Fibroblast of lung (primary cell): ENCODE measurements around the gene RPS6KA2. TPM values are rescaled to one million over a fixed set of nuclear protein-coding genes. Genes with fewer than 3 reads are reported as not detected.

Source experiments
- DNase-seq, 2 donors: peaks; one replicate each; pipeline versions ENCODE4 v3.0.0 to v3.0.0-alpha.2; 2010; ENCODE audit warnings: low read depth in 2 of 2
- H2AFZ ChIP-seq: 2 replicates; pipeline ENCODE4 v1.5.1; 2012; ENCODE audit warnings: low read length, control low read depth, inconsistent platforms
- H3K27ac ChIP-seq: 2 replicates; pipeline ENCODE4 v1.5.1; 2011; ENCODE audit warnings: low read length, control low read depth; ENCODE audit not compliant: insufficient read depth
- H3K27me3 ChIP-seq: 2 replicates; pipeline ENCODE4 v1.5.1; 2011; ENCODE audit warnings: mild to moderate bottlenecking, low read length; ENCODE audit not compliant: control insufficient read depth, insufficient read depth
- H3K36me3 ChIP-seq: 2 replicates; pipeline ENCODE4 v1.5.1; 2011; ENCODE audit warnings: low read length; ENCODE audit not compliant: control insufficient read depth, insufficient read depth
- H3K4me1 ChIP-seq: 2 replicates; pipeline ENCODE4 v1.5.1; 2011; ENCODE audit warnings: low read length; ENCODE audit not compliant: control insufficient read depth, insufficient read depth; ENCODE audit errors: extremely low read depth
- H3K4me2 ChIP-seq: 2 replicates; pipeline ENCODE4 v1.5.1; 2011; ENCODE audit warnings: low read length, control low read depth; ENCODE audit not compliant: insufficient read depth; ENCODE audit errors: extremely low read depth
- H3K4me3 ChIP-seq, 4 experiments: fragments of 200-600 bp in 1 of 4; sonication (generic) in 1 of 4; replicated peaks in 1 of 4; 2 replicates each; pipeline ENCODE4 v1.5.1; 2011 to 2016; ENCODE audit warnings: low read length in 4 of 4, low read depth in 3 of 4, mild to moderate bottlenecking in 3 of 4, control low read depth in 2 of 4, inconsistent platforms in 1 of 4, mixed read lengths in 1 of 4; ENCODE audit not compliant: insufficient read depth in 1 of 4; ENCODE audit errors: control extremely low read depth in 1 of 4
- H3K79me2 ChIP-seq: 2 replicates; pipeline ENCODE4 v1.5.1; 2012; ENCODE audit warnings: mild to moderate bottlenecking, low read length, inconsistent platforms; ENCODE audit not compliant: control insufficient read depth, insufficient read depth
- H3K9ac ChIP-seq: 2 replicates; pipeline ENCODE4 v1.5.1; 2011; ENCODE audit warnings: mild to moderate bottlenecking, low read length, control low read depth; ENCODE audit not compliant: insufficient read depth
- H3K9me3 ChIP-seq: 2 replicates; pipeline ENCODE4 v1.5.1; 2012; ENCODE audit warnings: low read depth, low read length; ENCODE audit not compliant: control insufficient read depth, insufficient read depth
- H4K20me1 ChIP-seq: 2 replicates; pipeline ENCODE4 v1.5.1; 2011; ENCODE audit warnings: low read length; ENCODE audit not compliant: control insufficient read depth, insufficient read depth; ENCODE audit errors: extremely low read depth
- EZH2 ChIP-seq: IDR thresholded peaks from 2 replicates; pipeline ENCODE4 v1.5.1; 2012; ENCODE audit warnings: low read length, control low read depth, mild to moderate bottlenecking; ENCODE audit errors: missing control alignments
- polyA plus RNA-seq, 2 donors: library from polyadenylated mRNA; depleted of rRNA in 1 of 2; stranded (reverse) in 1 of 2; unstranded in 1 of 2; fragments of >200 nt; gene quantifications; 2 replicates each; pipeline ENCODE4 v1.2.1, GENCODE V29; 2011 to 2012; ENCODE audit warnings: missing spikeins in 1 of 2
- total RNA-seq: library from RNA; depleted of rRNA; stranded (reverse); fragments of >200 nt; gene quantifications from 2 replicates; pipeline ENCODE4 v1.2.1, GENCODE V29; 2014
- TF ChIP-seq, protein P1 (sequence below), 2 donors: IDR thresholded peaks in 1 of 2; conservative IDR thresholded peaks in 1 of 2; 1 replicate in 1 of 2; 2 replicates in 1 of 2; pipeline ENCODE4 v1.5.1; 2011 to 2012; ENCODE audit warnings: low read length in 2 of 2, control low read depth in 1 of 2, inconsistent platforms in 1 of 2, low read depth in 1 of 2, mild to moderate bottlenecking in 1 of 2

RPS6KA2 gene
- total and polyA plus RNA-seq, 2 donors (not counting 1 experiment from before 2014, with no cell fraction given), result 66.8 to 116 TPM

DNA sequence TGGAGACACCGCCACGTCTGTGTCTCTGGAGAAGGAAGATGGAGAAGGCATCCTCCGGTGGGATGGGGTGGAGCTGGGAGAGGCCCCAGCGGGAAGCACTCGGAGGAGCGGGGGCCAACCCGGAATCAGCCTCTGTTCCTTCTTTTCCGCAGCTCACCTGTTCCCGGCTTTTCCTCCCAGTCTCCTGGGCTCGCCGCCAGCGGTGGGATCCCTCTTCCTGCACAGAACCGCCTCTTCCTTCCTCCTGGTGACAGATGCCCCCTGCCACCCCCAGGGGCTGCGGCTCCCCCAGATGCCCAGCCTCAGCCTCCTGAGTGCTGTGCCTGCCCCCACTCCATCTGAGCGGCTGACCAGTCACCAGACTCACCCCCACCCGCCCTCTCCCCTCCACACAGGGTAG, 63.9 kb downstream of the RPS6KA2 start:
- H4K20me1 ChIP-seq, result no peaks in the 10 kb centered on the region
- H3K36me3 ChIP-seq, result no peaks in the 10 kb centered on the region
- TF ChIP-seq EZH2, result no peak
- TF ChIP-seq, protein P1, sequence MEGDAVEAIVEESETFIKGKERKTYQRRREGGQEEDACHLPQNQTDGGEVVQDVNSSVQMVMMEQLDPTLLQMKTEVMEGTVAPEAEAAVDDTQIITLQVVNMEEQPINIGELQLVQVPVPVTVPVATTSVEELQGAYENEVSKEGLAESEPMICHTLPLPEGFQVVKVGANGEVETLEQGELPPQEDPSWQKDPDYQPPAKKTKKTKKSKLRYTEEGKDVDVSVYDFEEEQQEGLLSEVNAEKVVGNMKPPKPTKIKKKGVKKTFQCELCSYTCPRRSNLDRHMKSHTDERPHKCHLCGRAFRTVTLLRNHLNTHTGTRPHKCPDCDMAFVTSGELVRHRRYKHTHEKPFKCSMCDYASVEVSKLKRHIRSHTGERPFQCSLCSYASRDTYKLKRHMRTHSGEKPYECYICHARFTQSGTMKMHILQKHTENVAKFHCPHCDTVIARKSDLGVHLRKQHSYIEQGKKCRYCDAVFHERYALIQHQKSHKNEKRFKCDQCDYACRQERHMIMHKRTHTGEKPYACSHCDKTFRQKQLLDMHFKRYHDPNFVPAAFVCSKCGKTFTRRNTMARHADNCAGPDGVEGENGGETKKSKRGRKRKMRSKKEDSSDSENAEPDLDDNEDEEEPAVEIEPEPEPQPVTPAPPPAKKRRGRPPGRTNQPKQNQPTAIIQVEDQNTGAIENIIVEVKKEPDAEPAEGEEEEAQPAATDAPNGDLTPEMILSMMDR (conservative IDR thresholded peaks at IDR 0.05 in 1 of 2, IDR thresholded peaks at IDR 0.05 in 1 of 2; ENCODE audit: low read depth in 1 of 2, low read length in 2 of 2), result no peak
- no peak overlapping the region for H3K9ac ChIP-seq
- H3K4me1 ChIP-seq, result peaks cover 33% of the 10 kb centered on the region
- no peak overlapping the region for H3K4me3 ChIP-seq
- H2AFZ ChIP-seq, result no peak overlapping the region
- H3K79me2 ChIP-seq, result peaks cover 6% of the 10 kb centered on the region
- no peaks in the 10 kb centered on the region for H3K27me3 ChIP-seq
- H3K4me2 ChIP-seq, result no peak overlapping the region
- no peaks in the 10 kb centered on the region for H3K9me3 ChIP-seq
- DNase-seq, result no peak
- no peak overlapping the region for H3K27ac ChIP-seq

DNA sequence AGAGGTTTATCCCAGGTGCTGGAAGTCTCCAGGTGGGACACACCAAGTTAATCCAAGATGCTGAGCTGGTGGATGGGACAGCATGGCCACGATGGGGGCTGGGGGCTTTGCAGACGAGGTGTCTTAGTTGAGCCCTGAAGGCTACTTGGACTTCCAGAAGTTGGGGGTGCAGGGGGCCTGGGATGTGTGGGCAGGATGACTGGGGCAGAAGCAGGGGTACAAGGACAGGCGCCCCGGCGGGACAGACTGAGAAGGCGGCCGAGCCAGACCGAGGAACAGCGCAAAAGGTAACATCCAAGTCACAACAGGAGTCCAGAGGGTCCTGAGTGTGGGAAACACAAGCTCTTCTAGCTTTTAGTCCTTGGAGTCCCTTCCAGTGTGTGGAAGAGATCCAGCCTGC, 64.3 kb downstream of the RPS6KA2 start:
- Histone ChIP-seq H3K27me3 (no peaks in the 10 kb centered on the region), H3K4me3 (no peak overlapping the region), H3K9ac (no peak overlapping the region), H3K79me2 (peaks cover 6% of the 10 kb centered on the region), H3K4me1 (peaks cover 33% of the 10 kb centered on the region), H3K27ac (peak overlapping the region; percentile 13), H3K36me3 (no peaks in the 10 kb centered on the region), H3K4me2 (no peak overlapping the region), H4K20me1 (no peaks in the 10 kb centered on the region), H3K9me3 (no peaks in the 10 kb centered on the region), H2AFZ (no peak overlapping the region)
- DNase-seq, result no peak
- TF ChIP-seq, protein P1 (conservative IDR thresholded peaks at IDR 0.05 in 1 of 2, IDR thresholded peaks at IDR 0.05 in 1 of 2; ENCODE audit: low read depth in 1 of 2, low read length in 2 of 2), result no peak
- TF ChIP-seq EZH2, result no peak

DNA sequence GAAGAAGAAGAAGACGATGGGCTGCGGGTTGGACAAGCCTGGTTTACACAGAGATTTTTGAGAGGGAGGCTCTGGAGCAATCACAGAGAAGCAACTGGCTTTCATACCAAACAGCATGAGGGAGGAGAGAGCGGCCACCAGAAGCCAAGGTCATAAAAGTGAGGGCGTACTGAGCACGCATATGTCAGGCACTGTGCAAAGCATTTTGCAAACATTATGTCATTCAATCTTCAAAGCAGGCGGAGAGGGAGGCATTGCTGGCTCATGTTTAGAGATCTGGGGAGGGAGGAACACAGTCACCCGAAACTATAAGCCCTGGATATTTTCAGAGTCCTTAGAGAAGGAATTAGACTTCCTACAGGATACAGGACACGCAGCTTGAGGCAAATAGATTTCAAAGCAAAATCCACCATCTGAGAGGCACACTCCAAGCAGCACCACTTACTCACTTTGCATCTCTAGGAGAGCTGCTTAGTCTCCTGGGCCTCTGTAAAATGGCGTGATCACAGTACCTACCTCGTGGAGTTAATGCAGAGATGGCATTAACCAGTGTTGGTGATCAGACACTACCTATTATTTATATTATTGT, 65.2 kb downstream of the RPS6KA2 start:
- Histone ChIP-seq H4K20me1 (no peaks in the 10 kb centered on the region), H3K27me3 (no peaks in the 10 kb centered on the region), H3K27ac (peak overlapping the region; percentile 72), H3K4me2 (peak overlapping the region; percentile 32), H3K4me3 (peak overlapping the region in 1 of 4 experiments; percentile 1), H3K4me1 (peaks cover 29% of the 10 kb centered on the region), H3K9me3 (no peaks in the 10 kb centered on the region), H3K79me2 (peaks cover 6% of the 10 kb centered on the region), H3K9ac (no peak overlapping the region), H3K36me3 (no peaks in the 10 kb centered on the region), H2AFZ (no peak overlapping the region)
- peak in 1 of 2 donors; percentile 56 for DNase-seq
- TF ChIP-seq, protein P1 (conservative IDR thresholded peaks at IDR 0.05 in 1 of 2, IDR thresholded peaks at IDR 0.05 in 1 of 2; ENCODE audit: low read depth in 1 of 2, low read length in 2 of 2), result no peak
- TF ChIP-seq EZH2, result no peak
